SJSA1 (cell line): ENCODE data around the gene TMEM259. TPM values are rescaled to one million over a fixed set of nuclear protein-coding genes. Genes with fewer than 3 reads are reported as not detected.

Experiments used
- DNase-seq, 2 experiments: peaks; one replicate each; pipeline ENCODE4 v3.0.0-alpha.2; 2015 to 2020; ENCODE audit warnings: low spot score in 2 of 2, low read depth in 1 of 2
- H3K27ac ChIP-seq: fragments of 250-450 bp; sonication (Bioruptor Pico); 2 replicates; pipeline ENCODE4 v1.5.1; 2020; ENCODE audit warnings: mild to moderate bottlenecking, moderate library complexity
- H3K27me3 ChIP-seq: fragments of 250-450 bp; sonication (Bioruptor Pico); replicated peaks from 2 replicates; pipeline ENCODE4 v1.5.1; 2020; ENCODE audit warnings: mild to moderate bottlenecking, moderate library complexity
- H3K36me3 ChIP-seq: fragments of 250-450 bp; sonication (Bioruptor Pico); 2 replicates; pipeline ENCODE4 v1.5.1; 2020; ENCODE audit warnings: mild to moderate bottlenecking
- H3K4me1 ChIP-seq: fragments of 250-450 bp; sonication (Bioruptor Pico); replicated peaks from 2 replicates; pipeline ENCODE4 v1.6.1; 2021; ENCODE audit warnings: mild to moderate bottlenecking
- H3K4me3 ChIP-seq: fragments of 250-450 bp; sonication (Bioruptor Pico); 2 replicates; pipeline ENCODE4 v1.5.1; 2020; ENCODE audit warnings: mild to moderate bottlenecking
- H3K9me3 ChIP-seq: fragments of 250-450 bp; sonication (Bioruptor Pico); replicated peaks from 2 replicates; pipeline ENCODE4 v1.5.1; 2020; ENCODE audit warnings: mild to moderate bottlenecking
- total RNA-seq: library from RNA; depleted of rRNA; stranded (reverse); fragments of >200 nt; shearing (Covaris generic); gene quantifications from 2 replicates; pipeline ENCODE4 v1.2.3, GENCODE V29; 2014

Gene TMEM259
- total RNA-seq, 1 experiment from 2014 or later: 122 TPM

DNA sequence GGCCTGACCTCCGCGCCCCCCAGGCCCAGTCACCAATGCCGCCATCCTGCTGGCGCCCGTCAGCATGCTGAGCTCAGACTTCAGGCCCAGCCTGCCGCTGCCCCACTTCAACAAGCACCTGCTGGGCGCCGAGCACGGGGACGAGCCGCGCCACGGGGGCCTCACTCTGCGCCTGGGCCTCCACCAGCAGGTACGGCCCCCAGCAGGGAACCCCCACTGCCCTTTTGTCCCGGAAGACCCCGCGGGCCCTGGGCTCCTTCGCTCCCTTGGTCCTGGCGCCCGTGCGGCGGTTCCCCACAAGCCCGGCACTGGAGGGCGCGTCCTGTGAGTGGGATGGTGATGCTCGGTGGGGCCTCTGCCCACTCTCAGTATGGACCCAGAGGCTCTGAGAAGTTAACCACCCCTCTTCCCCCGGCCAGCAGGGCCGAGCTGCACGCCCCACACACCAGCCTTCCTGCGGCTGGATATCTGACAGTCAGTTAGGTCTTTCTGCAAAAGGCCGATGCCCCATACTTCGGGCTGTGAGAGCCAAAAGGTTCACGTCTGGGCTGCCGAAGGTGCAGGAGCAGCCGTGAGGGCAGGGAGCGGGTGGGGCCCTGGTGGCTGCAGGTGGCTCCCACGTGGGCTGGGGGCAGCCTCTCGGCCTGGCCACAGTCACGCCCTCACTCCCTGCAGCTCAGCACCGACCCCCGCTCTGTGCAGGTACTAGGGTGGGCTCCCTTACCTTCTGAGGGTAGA, 28.8 kb downstream of the TMEM259 start:
- Histone ChIP-seq H3K36me3 (peaks cover 57% of the 10 kb centered on the region), H3K27ac (no peak overlapping the region)
- DNase-seq: no peak

GRCh38 chr19:991174-991931, 29.6 kb downstream of the TMEM259 start:
- Histone ChIP-seq H3K36me3 (peaks cover 64% of the 10 kb centered on the region), H3K4me1 (peaks cover 5% of the 10 kb centered on the region), H3K27me3 (peaks cover 9% of the 10 kb centered on the region), H3K9me3 (no peaks in the 10 kb centered on the region; the same call in 1 of the 2 replicates), H3K27ac (no peak overlapping the region), H3K4me3 (no peak overlapping the region)
- DNase-seq: peak in 1 of 2 experiments; percentile 68

More for the DNA sequence above, 28.8 kb downstream of the TMEM259 start:
- no peak overlapping the region for H3K4me3 ChIP-seq
- H3K27me3 ChIP-seq: peaks cover 17% of the 10 kb centered on the region
- peaks cover 3% of the 10 kb centered on the region; the same call in 1 of the 2 replicates for H3K9me3 ChIP-seq
- peaks cover 7% of the 10 kb centered on the region for H3K4me1 ChIP-seq

GRCh38 chr19:990746-991145, 30.2 kb downstream of the TMEM259 start:
- no peak overlapping the region for H3K4me3 ChIP-seq
- no peak for DNase-seq
- no peaks in the 10 kb centered on the region; the same call in 1 of the 2 replicates for H3K9me3 ChIP-seq
- H3K27me3 ChIP-seq: peaks cover 3% of the 10 kb centered on the region
- no peaks in the 10 kb centered on the region for H3K4me1 ChIP-seq
- no peak overlapping the region for H3K27ac ChIP-seq
- H3K36me3 ChIP-seq: peaks cover 70% of the 10 kb centered on the region

- H3K9me3 ChIP-seq: no peaks in the 10 kb centered on the region
- H3K27me3 ChIP-seq: no peaks in the 10 kb centered on the region
- peaks cover 71% of the 10 kb centered on the region for H3K36me3 ChIP-seq
- no peak overlapping the region for H3K27ac ChIP-seq
- no peak for DNase-seq
- H3K4me1 ChIP-seq: peaks cover 3% of the 10 kb centered on the region; the same call in 1 of the 2 replicates
- H3K4me3 ChIP-seq: no peak overlapping the region
Measured at GRCh38 chr19:990119-990571, 30.8 kb downstream of the TMEM259 start.

GRCh38 chr19:989381-990081, 31.4 kb downstream of the TMEM259 start:
- Histone ChIP-seq H3K27ac (no peak overlapping the region), H3K27me3 (no peaks in the 10 kb centered on the region), H3K9me3 (no peaks in the 10 kb centered on the region), H3K4me1 (peaks cover 8% of the 10 kb centered on the region; the same call in 1 of the 2 replicates), H3K36me3 (peaks cover 70% of the 10 kb centered on the region), H3K4me3 (no peak overlapping the region)
- DNase-seq: no peak

- Histone ChIP-seq H3K36me3 (peaks cover 64% of the 10 kb centered on the region), H3K27me3 (no peaks in the 10 kb centered on the region), H3K9me3 (no peaks in the 10 kb centered on the region), H3K27ac (no peak overlapping the region), H3K4me3 (no peak overlapping the region), H3K4me1 (peaks cover 14% of the 10 kb centered on the region)
- no peak for DNase-seq
Measured at GRCh38 chr19:988510-988909, 32.4 kb downstream of the TMEM259 start.

- Histone ChIP-seq H3K4me3 (no peak overlapping the region), H3K27ac (no peak overlapping the region), H3K4me1 (peaks cover 14% of the 10 kb centered on the region), H3K27me3 (no peaks in the 10 kb centered on the region), H3K9me3 (no peaks in the 10 kb centered on the region), H3K36me3 (peaks cover 64% of the 10 kb centered on the region)
- no peak for DNase-seq
Measured at GRCh38 chr19:988081-988480, 32.8 kb downstream of the TMEM259 start.

GRCh38 chr19:986083-986482, 34.8 kb downstream of the TMEM259 start:
- Histone ChIP-seq H3K9me3 (no peaks in the 10 kb centered on the region), H3K27me3 (no peaks in the 10 kb centered on the region), H3K4me3 (no peak overlapping the region), H3K27ac (no peak overlapping the region), H3K36me3 (peaks cover 50% of the 10 kb centered on the region), H3K4me1 (peaks cover 20% of the 10 kb centered on the region)
- no peak for DNase-seq

DNA sequence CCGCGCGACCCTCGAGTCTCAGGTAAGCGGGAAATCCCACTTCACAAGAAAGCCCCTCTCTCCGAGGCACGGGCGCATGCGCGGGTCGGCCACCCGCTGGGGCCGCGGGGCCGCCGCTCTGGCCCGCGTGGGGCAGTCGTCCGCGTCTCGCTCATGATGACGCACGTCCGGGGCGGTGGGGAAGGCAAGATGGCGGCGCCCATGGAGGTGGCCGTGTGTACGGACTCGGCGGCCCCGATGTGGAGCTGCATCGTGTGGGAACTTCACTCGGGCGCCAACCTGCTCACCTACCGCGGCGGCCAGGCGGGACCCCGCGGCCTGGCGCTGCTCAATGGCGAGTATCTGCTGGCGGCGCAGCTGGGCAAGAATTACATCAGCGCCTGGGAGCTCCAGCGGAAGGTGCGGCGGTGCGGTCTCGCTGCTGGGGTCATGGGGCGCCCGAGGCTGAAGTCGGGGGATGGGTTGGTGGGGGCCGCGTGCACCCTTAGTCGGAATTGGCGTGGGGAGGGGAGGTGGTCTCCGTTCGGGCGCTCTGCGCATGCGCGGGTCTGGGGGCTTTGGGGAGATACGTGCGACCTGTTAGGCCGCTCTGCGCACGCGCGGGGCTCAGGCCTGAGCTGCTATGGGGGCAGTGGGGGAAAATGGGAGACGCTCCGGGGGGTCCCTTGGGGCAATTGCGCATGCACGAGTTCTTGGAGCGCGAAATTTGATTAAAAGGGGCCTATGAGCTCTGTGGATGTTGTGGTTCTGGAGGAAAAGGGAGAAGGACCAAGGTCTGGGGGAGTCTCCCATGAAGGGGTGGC, 36.6 kb downstream of the TMEM259 start, which contains the start of gene WDR18:
Gene WDR18 (plus strand): TSS at position 181 of the 803 bp plus-strand sequence. CDS start 9 bp downstream, at position 190.
- Histone ChIP-seq H3K4me3 (peak within 1 kb of the TSS; percentile 87), H3K27me3 (no peaks in the 10 kb centered on the region), H3K9me3 (no peaks in the 10 kb centered on the region), H3K27ac (peak within 1 kb of the TSS; percentile 80), H3K36me3 (peaks cover 32% of the 10 kb centered on the region), H3K4me1 (peaks cover 20% of the 10 kb centered on the region)
- DNase-seq: peak; percentile 91 to 93

- DNase-seq: peak; percentile 67 to 78
- peaks cover 20% of the 10 kb centered on the region for H3K4me1 ChIP-seq
- no peaks in the 10 kb centered on the region for H3K27me3 ChIP-seq
- H3K36me3 ChIP-seq: peaks cover 22% of the 10 kb centered on the region
- no peaks in the 10 kb centered on the region for H3K9me3 ChIP-seq
- H3K4me3 ChIP-seq: peak overlapping the region; percentile 29
- no peak overlapping the region for H3K27ac ChIP-seq
Measured at GRCh38 chr19:982567-983170, 38.3 kb downstream of the TMEM259 start.

- DNase-seq: no peak
- no peak overlapping the region for H3K27ac ChIP-seq
- no peaks in the 10 kb centered on the region for H3K9me3 ChIP-seq
- H3K4me1 ChIP-seq: peaks cover 19% of the 10 kb centered on the region
- peaks cover 3% of the 10 kb centered on the region; the same call in 1 of the 2 replicates for H3K36me3 ChIP-seq
- H3K27me3 ChIP-seq: no peaks in the 10 kb centered on the region
- H3K4me3 ChIP-seq: no peak overlapping the region
Measured at GRCh38 chr19:980133-980998, 40.6 kb downstream of the TMEM259 start.

GRCh38 chr19:979318-979741, 41.6 kb downstream of the TMEM259 start:
- peaks cover 2% of the 10 kb centered on the region; the same call in 1 of the 2 replicates for H3K36me3 ChIP-seq
- no peaks in the 10 kb centered on the region for H3K9me3 ChIP-seq
- no peak overlapping the region for H3K4me3 ChIP-seq
- no peak overlapping the region for H3K27ac ChIP-seq
- H3K4me1 ChIP-seq: peaks cover 12% of the 10 kb centered on the region
- H3K27me3 ChIP-seq: no peaks in the 10 kb centered on the region
- no peak for DNase-seq
